H9 (cell line): Measurements from ENCODE around the gene FAM171A1. TPM values are rescaled to one million over a fixed set of nuclear protein-coding genes. Genes with fewer than 3 reads are reported as not detected.
A peak's percentile ranks its signal among the peaks of the same experiment; 100 is the strongest.

ENCODE experiments used
- DNase-seq: peaks from one replicate; pipeline ENCODE4 v3.0.0-alpha.2; 2017
- H2AFZ ChIP-seq: one replicate; pipeline ENCODE4 v1.6.1; 2013; ENCODE audit warnings: mild to moderate bottlenecking, low read length, control low read depth, moderate library complexity
- H2AK5ac ChIP-seq: 2 replicates; pipeline ENCODE4 v1.6.1; 2013; ENCODE audit warnings: low read length, control low read depth, mixed read lengths; ENCODE audit not compliant: insufficient read length
- H2BK120ac ChIP-seq: one replicate; pipeline ENCODE4 v1.6.1; 2013; ENCODE audit warnings: low read depth, mild to moderate bottlenecking, low read length, control low read depth, inconsistent platforms; ENCODE audit not compliant: poor library complexity, severe bottlenecking
- H2BK12ac ChIP-seq: 2 replicates; pipeline ENCODE4 v1.6.1; 2013; ENCODE audit warnings: low read length, control low read depth, mixed read lengths, low read depth; ENCODE audit not compliant: insufficient read length
- H2BK15ac ChIP-seq: 2 replicates; pipeline ENCODE4 v1.6.1; 2013; ENCODE audit warnings: low read depth, low read length, control low read depth
- H2BK20ac ChIP-seq: one replicate; pipeline ENCODE4 v1.6.1; 2013; ENCODE audit warnings: low read depth, mild to moderate bottlenecking, low read length, control low read depth, inconsistent platforms; ENCODE audit not compliant: poor library complexity, severe bottlenecking
- H2BK5ac ChIP-seq: 2 replicates; pipeline ENCODE4 v1.6.1; 2013; ENCODE audit warnings: low read length, control low read depth, mixed read lengths; ENCODE audit not compliant: insufficient read length
- H3K14ac ChIP-seq: 2 replicates; pipeline ENCODE4 v1.6.1; 2013; ENCODE audit warnings: low read length, control low read depth; ENCODE audit not compliant: insufficient read depth
- H3K18ac ChIP-seq: 2 replicates; pipeline ENCODE4 v1.6.1; 2013; ENCODE audit warnings: low read depth, mild to moderate bottlenecking, mixed read lengths, low read length, control low read depth; ENCODE audit not compliant: insufficient read length
- H3K23ac ChIP-seq: 2 replicates; pipeline ENCODE4 v1.6.1; 2013; ENCODE audit warnings: low read length, control low read depth, mixed read lengths, low read depth; ENCODE audit not compliant: insufficient read length
- H3K23me2 ChIP-seq: 2 replicates; pipeline ENCODE4 v1.6.1; 2013; ENCODE audit warnings: low read depth, mild to moderate bottlenecking, mixed read lengths, low read length, control low read depth; ENCODE audit not compliant: insufficient read length, poor library complexity, severe bottlenecking
- H3K27ac ChIP-seq: 2 replicates; pipeline ENCODE4 v1.5.1; 2013; ENCODE audit warnings: low read length, control low read depth, mixed read lengths, low read depth; ENCODE audit not compliant: insufficient read length
- H3K27me3 ChIP-seq: 2 replicates; pipeline ENCODE4 v1.6.1; 2013; ENCODE audit warnings: low read length, control low read depth, inconsistent platforms; ENCODE audit not compliant: insufficient read depth
- H3K4ac ChIP-seq: 2 replicates; pipeline ENCODE4 v1.6.1; 2013; ENCODE audit warnings: low read depth, mild to moderate bottlenecking, control low read depth, inconsistent platforms, low read length, moderate library complexity
- H3K4me1 ChIP-seq: 2 replicates; pipeline ENCODE4 v1.6.1; 2013; ENCODE audit warnings: low read length, control low read depth, inconsistent platforms; ENCODE audit not compliant: insufficient read depth
- H3K4me2 ChIP-seq: 2 replicates; pipeline ENCODE4 v1.6.1; 2013; ENCODE audit warnings: low read length, control low read depth, mixed read lengths; ENCODE audit not compliant: insufficient read length, insufficient read depth
- H3K56ac ChIP-seq: 2 replicates; pipeline ENCODE4 v1.6.1; 2013; ENCODE audit warnings: low read depth, mild to moderate bottlenecking, mixed read lengths, low read length, control low read depth; ENCODE audit not compliant: insufficient read length
- H3K79me1 ChIP-seq: 2 replicates; pipeline ENCODE4 v1.6.1; 2013; ENCODE audit warnings: low read depth, mild to moderate bottlenecking, moderate library complexity, low read length, control low read depth, inconsistent platforms; ENCODE audit not compliant: insufficient read depth, poor library complexity, severe bottlenecking
- H3K79me2 ChIP-seq: 2 replicates; pipeline ENCODE4 v1.6.1; 2013; ENCODE audit warnings: low read length, control low read depth, inconsistent platforms; ENCODE audit not compliant: insufficient read depth
- H3K9ac ChIP-seq: 2 replicates; pipeline ENCODE4 v1.6.1; 2013; ENCODE audit warnings: low read length, control low read depth, mixed read lengths; ENCODE audit not compliant: insufficient read length; ENCODE audit errors: extremely low read depth
- H3K9me3 ChIP-seq: one replicate; pipeline ENCODE4 v1.6.1; 2013; ENCODE audit warnings: low read depth, low read length, inconsistent platforms; ENCODE audit not compliant: control insufficient read depth
- H3T11ph ChIP-seq: one replicate; pipeline ENCODE4 v1.6.1; 2013; ENCODE audit warnings: mild to moderate bottlenecking, low read length, control low read depth, inconsistent platforms
- H4K20me1 ChIP-seq: one replicate; pipeline ENCODE4 v1.6.1; 2013; ENCODE audit not compliant: control insufficient read depth, insufficient read length, insufficient read depth
- H4K5ac ChIP-seq: 2 replicates; pipeline ENCODE4 v1.6.1; 2013; ENCODE audit warnings: low read depth, mild to moderate bottlenecking, mixed read lengths, low read length, control low read depth; ENCODE audit not compliant: insufficient read length
- H4K8ac ChIP-seq: replicated peaks from 2 replicates; pipeline ENCODE4 v1.6.1; 2013; ENCODE audit warnings: low read length, control low read depth, mixed read lengths, low read depth; ENCODE audit not compliant: insufficient read length
- H4K91ac ChIP-seq: 2 replicates; pipeline ENCODE4 v1.6.1; 2013; ENCODE audit warnings: low read depth, mild to moderate bottlenecking, moderate library complexity, mixed read lengths, low read length, control low read depth; ENCODE audit not compliant: insufficient read length
- H3K27ac Mint-ChIP-seq, 3 experiments: 2 replicates in 2 of 3; 3 replicates in 1 of 3; pipeline ENCODE4 v1.8.0; 2020 to 2021; ENCODE audit warnings: mixed read lengths in 3 of 3, mild to moderate bottlenecking in 1 of 3, moderate library complexity in 1 of 3
- H3K27me3 Mint-ChIP-seq: 2 replicates; pipeline ENCODE4 v1.8.0; 2021; ENCODE audit warnings: low read depth, mild to moderate bottlenecking, moderate library complexity, mixed read lengths
- H3K36me3 Mint-ChIP-seq, 3 experiments: 2 replicates in 2 of 3; 3 replicates in 1 of 3; pipeline ENCODE4 v1.8.0; 2020 to 2021; ENCODE audit warnings: low read depth in 3 of 3, mixed read lengths in 3 of 3; ENCODE audit not compliant: insufficient read depth in 1 of 3
- H3K4me1 Mint-ChIP-seq, 2 experiments: 2 replicates each; pipeline ENCODE4 v1.8.0; 2020; ENCODE audit warnings: mixed read lengths in 2 of 2
- H3K4me3 Mint-ChIP-seq, 2 experiments: 2 replicates in 1 of 2; 3 replicates in 1 of 2; pipeline ENCODE4 v1.8.0; 2020 to 2021; ENCODE audit warnings: mild to moderate bottlenecking in 2 of 2, mixed read lengths in 2 of 2, moderate library complexity in 1 of 2
- H3K9me3 Mint-ChIP-seq, 2 experiments: 2 replicates in 1 of 2; 3 replicates in 1 of 2; pipeline ENCODE4 v1.8.0; 2020; ENCODE audit warnings: mild to moderate bottlenecking in 2 of 2, mixed read lengths in 2 of 2, moderate library complexity in 1 of 2
- CTCF ChIP-seq: fragments of 200-600 bp; sonication (generic); conservative IDR thresholded peaks from 3 replicates; pipeline ENCODE4 v1.8.0; 2021; ENCODE audit warnings: antibody characterized with exemption, mild to moderate bottlenecking
- WGBS: extraction: QIAGEN DNeasy Blood & Tissue Kit; methylation state at CpG from one replicate; pipeline ENCODE4 v1.1.7; 2013; ENCODE audit warnings: missing lambda C conversion rate, low lambda C conversion rate, mixed read lengths; ENCODE audit not compliant: insufficient read length; ENCODE audit errors: extremely low coverage; 5-methylcytosine and 5-hydroxymethylcytosine counted together
- total RNA-seq: library from RNA; stranded (reverse); gene quantifications from 2 replicates; pipeline ENCODE4 v1.2.1, GENCODE V29; 2021

Gene FAM171A1
- total RNA-seq, 1 experiment from 2014 or later = 37.4 TPM

GRCh38 chr10:15295537-15296325 is 75.4 kb downstream of the FAM171A1 start:
- no peak overlapping the region for H4K5ac ChIP-seq
- H2BK20ac ChIP-seq = no peak overlapping the region
- H2AK5ac ChIP-seq = no peak overlapping the region
- H3K27me3 ChIP-seq = no peaks in the 10 kb centered on the region
- H4K20me1 ChIP-seq = no peaks in the 10 kb centered on the region
- peaks cover 3% of the 10 kb centered on the region for H3K79me1 ChIP-seq
- H3K23ac ChIP-seq = no peak overlapping the region
- no peak overlapping the region for H3T11ph ChIP-seq
- no peak for DNase-seq
- no peak overlapping the region for H2BK12ac ChIP-seq
- no peak overlapping the region for H2BK5ac ChIP-seq
- no peak overlapping the region for H2AFZ ChIP-seq
- no peak overlapping the region for H4K91ac ChIP-seq
- H3K9me3 ChIP-seq = no peaks in the 10 kb centered on the region
- no peak overlapping the region for H2BK120ac ChIP-seq
- H3K79me2 ChIP-seq = no peaks in the 10 kb centered on the region; the same call in 1 of the 2 replicates
- H3K4me3 Mint-ChIP-seq = no peak overlapping the region
- no peak overlapping the region for H3K27ac ChIP-seq
- H3K27ac Mint-ChIP-seq = peak overlapping the region in 1 of 3 experiments; percentile 94; a peak in 4 of 7 replicates
- no peak overlapping the region for H2BK15ac ChIP-seq
- no peak overlapping the region for H3K9ac ChIP-seq
- H3K18ac ChIP-seq = no peak overlapping the region
- H3K14ac ChIP-seq = no peak overlapping the region
- no peak overlapping the region for H4K8ac ChIP-seq
- H3K36me3 Mint-ChIP-seq = peaks cover 0 to 4% (median 2%) of the 10 kb centered on the region in 3 experiments; a peak in 1 of 7 replicates
- no peak overlapping the region for H3K4ac ChIP-seq
- no CpG with 5 or more reads among the region's 5 CpGs for WGBS
- H3K4me1 ChIP-seq = no peaks in the 10 kb centered on the region; the same call in 1 of the 2 replicates
- no peaks in the 10 kb centered on the region for H3K23me2 ChIP-seq
- no peak overlapping the region for H3K4me2 ChIP-seq
- no peaks in the 10 kb centered on the region for H3K27me3 Mint-ChIP-seq
- no peak for TF ChIP-seq CTCF
- H3K9me3 Mint-ChIP-seq = no peaks in the 10 kb centered on the region
- H3K4me1 Mint-ChIP-seq = peaks cover 28 to 32% of the 10 kb centered on the region in 2 experiments
- H3K56ac ChIP-seq = no peak overlapping the region
